Adrenal gland (tissue), 5 donors: ENCODE results near the gene LRRC8E.

Experiments
- POLR2A ChIP-seq, 2 donors: fragments of 450-650 bp; IDR thresholded peaks; one replicate each; pipeline ENCODE4 v1.6.1; 2017; ENCODE audit warnings: antibody characterized with exemption in 2 of 2, mild to moderate bottlenecking in 2 of 2, moderate library complexity in 1 of 2
- TF ChIP-seq, protein P1 (sequence below), 6 experiments: fragments of 450-650 bp in 4 of 6; fragments of 200-600 bp in 2 of 6; sonication (generic) in 1 of 6; IDR thresholded peaks; 1 replicate in 5 of 6; 2 replicates in 1 of 6; pipeline versions ENCODE4 v1.5.1 to v1.8.0; 2016 to 2021; ENCODE audit warnings: antibody characterized with exemption in 6 of 6, mild to moderate bottlenecking in 2 of 6, moderate library complexity in 1 of 6
- donor health status: DM: no; HTN: no; CAD: no.

DNA sequence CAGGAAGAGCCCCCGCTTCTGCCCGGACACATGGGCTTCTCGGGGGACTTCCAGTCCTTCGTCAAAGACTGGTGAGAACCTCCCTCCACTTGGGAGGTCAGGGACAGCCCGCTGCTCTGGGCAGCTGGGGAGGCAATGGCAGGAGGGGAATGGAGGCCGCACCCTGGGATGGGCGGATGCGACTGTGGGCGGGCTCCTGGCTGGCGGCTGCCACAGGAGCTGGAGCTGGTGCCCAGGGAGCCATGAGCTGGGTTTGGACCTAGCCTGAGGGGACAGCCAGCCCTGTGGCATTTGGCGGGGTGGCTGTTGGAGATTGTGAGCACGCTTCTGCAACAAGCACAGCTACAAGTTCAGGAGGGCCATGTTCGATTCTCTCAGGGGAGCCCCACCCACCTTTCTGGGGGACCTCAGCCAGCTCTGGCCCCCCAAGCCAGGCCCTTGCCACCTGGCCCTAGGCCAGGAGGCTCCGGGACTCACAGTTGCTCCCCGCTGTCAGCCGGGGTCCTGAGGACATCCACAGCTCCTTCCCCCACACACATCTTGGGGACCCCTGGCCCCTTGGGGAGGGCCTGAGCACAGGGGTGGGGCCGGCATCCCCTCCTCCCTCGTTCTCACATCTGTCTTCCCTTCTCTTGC, 23.3 kb downstream of the LRRC8E start:
- TF ChIP-seq, protein P1, sequence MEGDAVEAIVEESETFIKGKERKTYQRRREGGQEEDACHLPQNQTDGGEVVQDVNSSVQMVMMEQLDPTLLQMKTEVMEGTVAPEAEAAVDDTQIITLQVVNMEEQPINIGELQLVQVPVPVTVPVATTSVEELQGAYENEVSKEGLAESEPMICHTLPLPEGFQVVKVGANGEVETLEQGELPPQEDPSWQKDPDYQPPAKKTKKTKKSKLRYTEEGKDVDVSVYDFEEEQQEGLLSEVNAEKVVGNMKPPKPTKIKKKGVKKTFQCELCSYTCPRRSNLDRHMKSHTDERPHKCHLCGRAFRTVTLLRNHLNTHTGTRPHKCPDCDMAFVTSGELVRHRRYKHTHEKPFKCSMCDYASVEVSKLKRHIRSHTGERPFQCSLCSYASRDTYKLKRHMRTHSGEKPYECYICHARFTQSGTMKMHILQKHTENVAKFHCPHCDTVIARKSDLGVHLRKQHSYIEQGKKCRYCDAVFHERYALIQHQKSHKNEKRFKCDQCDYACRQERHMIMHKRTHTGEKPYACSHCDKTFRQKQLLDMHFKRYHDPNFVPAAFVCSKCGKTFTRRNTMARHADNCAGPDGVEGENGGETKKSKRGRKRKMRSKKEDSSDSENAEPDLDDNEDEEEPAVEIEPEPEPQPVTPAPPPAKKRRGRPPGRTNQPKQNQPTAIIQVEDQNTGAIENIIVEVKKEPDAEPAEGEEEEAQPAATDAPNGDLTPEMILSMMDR (IDR thresholded peaks at IDR 0.05): no peak
- TF ChIP-seq POLR2A (IDR thresholded peaks at IDR 0.05): no peak
